Kasumi-1 (cell line): ENCODE results near the gene TIGD1.
A peak's percentile ranks its signal among the peaks of the same experiment; 100 is the strongest.
"Not testable (repeated sequence)": the region's sequence is repeated elsewhere in the genome, so short reads cannot be mapped to it uniquely, and the experiment has no call there.

ENCODE experiments used
- DNase-seq, 2 experiments: peaks; one replicate each; lab custom pipeline; 2025; lab: John Stamatoyannopoulos, UW

The TIGD1 gene

DNA sequence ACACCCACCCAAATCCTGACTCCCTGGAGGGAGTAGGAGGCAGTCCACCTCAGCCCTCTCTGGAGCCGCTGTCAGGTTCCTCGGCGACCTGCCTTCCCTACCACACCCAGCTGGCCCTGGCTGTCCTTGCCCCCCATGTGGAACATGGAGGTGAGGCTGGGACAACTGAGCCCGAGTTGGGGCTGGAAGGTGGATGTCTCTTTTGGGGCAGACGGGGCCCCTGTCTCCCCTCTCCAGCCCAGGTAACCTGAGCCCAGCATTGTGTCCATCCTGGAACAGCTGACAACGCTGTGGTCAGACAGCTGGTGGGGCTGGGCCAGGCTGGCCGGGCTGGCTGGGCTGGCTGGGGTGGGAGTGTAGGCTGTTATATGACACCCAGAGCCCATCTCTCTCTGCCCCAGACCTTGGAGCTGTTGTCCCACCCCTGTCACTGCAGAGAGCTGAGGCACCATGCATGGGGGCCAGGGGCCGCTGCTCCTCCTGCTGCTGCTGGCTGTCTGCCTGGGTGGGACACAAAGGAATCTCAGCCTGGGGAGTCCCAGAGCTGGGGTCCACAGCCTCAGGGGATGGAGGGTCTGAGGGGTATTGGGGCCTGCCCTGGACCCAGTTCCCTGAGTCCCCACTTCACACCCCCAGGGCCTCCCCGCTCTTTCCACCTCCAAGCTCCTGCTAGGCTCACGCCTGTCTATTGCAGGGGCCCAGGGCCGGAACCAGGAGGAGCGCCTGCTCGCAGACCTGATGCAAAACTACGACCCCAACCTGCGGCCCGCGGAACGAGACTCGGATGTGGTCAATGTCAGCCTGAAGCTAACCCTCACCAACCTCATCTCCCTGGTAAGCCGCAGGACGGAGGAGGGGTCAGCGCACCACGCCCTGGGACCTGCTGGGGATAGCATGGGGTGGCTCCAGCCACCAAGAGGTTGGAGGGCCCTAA, 10.8 kb downstream of the TIGD1 start, which contains the start of gene CHRNG:
CHRNG (plus strand) TSS at position 395 of the 934 bp plus-strand sequence; CDS start at position 451, 56 bp downstream.
- no peak for DNase-seq

DNA sequence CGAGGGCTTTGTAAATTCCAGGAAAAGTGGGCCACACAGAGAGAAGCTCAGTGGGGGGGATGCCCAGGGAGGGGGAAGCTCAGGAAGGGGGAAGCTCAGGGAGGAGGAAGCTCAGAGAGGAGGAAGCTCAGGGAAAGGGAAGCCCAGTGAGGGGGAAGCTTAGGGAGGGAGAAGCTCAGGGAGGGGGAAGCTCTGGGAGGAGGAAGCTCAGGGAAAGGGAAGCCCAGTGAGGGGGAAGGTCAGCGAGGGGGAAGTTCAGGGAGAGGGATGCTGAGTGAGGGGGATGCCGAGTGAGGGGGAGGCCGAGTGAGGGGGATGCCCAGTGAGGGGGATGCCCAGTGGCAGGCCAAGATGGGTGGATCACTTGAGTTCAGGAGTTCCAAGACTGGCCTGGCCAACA, 11.7 kb downstream of the TIGD1 start:
- DNase-seq: peak; percentile 4 to 7

DNA sequence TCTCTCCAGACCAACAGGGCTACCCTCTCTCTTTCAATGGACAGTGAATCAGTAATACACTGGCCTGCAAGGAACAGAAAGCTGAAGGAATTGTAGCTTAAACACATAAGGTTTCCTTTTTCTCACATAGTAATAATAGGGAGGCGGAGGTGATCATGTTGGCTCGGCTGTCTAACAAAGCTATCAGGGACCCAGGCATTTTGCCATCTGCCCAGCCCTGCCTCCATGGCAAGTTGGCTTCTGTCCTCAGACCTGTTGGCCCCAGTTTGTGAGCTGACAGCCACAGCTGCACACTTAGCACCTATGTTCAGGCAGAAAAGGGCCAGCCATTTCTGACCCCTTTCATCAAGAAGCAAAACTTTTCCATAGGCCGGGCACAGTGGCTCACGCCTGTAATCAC, 12.9 kb downstream of the TIGD1 start:
- no peak for DNase-seq

DNA sequence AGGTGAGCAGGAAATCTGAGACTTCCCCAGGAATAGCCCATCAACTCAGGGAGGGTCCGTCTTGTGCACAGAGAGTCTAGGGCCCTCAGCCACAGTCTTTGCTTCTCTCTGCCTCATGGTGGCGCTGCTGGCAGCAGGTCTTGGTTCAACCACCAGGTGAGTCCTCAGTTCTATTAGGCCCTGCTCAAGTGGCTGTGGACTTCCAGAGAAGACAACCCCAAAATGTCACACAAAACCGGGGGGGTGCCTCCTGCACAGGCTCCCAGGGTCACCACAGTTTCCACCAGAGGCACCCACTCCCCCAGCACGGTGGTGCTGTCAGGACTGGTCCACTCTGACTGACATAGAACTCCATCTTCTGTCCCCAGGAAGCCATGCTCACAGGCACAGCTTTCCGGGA, 13.3 kb downstream of the TIGD1 start:
- no peak for DNase-seq

DNA sequence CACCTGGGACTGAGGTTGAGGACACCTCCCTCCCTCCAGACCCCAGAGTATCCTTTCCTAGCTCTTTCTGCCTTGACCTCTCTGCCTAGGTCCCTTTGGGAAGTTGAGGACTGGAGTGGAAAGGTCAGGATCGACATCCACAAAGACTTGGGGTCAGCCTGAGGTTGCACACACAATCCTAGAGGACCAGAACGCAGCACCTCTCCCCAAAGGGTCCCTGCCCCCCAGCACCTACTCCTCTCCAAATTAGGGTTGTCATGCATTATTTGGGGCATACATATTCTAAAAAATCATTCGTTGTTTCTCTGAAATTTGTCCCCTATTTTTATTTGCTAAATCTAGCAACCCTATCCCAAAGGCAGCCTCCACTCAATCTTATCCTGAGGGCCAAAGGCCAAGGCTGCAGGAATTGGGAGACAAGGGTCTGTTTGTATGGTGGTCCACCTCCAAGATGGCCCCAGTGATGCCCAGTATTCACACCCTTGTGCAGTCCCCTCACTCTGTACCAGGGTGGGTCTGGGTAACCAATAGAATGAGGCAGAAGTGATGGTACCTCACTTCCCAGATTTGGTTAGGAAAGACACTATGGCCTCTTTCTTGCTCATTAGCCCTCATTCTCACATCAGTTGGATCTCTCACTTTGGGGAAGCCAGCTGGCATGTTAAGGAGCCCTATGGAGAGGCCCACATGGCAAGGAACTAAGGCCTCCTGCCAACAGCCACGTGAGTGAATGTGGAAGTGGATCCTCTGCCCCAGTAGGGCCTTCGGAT, 14.4 kb downstream of the TIGD1 start:
- no peak for DNase-seq

DNA sequence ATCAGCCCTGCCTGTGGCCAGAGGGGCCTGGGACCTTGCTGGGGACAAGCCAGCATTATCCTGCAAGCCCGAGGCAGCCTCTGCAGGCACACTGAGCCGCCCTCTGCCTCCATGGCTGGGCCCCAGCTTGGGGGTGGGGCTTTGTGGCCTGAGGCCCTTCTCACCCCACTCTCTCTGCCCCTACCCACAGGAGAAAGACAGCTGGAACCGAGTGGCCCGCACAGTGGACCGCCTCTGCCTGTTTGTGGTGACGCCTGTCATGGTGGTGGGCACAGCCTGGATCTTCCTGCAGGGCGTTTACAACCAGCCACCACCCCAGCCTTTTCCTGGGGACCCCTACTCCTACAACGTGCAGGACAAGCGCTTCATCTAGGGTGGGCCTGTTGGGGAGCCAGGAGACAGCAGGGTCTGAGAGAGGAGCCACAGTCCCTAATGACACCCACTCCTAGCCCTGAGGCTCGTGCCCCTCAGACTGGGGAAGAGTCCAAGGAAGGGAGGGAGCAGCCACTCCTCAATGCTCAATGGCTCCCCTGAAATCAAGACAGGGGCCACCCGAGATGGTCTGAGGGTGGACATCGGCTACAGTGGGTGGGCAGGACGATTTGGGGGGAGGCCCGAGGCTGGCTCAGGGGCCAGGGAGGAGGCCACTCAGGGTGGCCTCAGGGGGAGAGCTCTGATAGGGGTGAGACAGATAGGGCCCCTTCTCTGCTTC, 15.3 kb downstream of the TIGD1 start:
- no peak for DNase-seq

DNA sequence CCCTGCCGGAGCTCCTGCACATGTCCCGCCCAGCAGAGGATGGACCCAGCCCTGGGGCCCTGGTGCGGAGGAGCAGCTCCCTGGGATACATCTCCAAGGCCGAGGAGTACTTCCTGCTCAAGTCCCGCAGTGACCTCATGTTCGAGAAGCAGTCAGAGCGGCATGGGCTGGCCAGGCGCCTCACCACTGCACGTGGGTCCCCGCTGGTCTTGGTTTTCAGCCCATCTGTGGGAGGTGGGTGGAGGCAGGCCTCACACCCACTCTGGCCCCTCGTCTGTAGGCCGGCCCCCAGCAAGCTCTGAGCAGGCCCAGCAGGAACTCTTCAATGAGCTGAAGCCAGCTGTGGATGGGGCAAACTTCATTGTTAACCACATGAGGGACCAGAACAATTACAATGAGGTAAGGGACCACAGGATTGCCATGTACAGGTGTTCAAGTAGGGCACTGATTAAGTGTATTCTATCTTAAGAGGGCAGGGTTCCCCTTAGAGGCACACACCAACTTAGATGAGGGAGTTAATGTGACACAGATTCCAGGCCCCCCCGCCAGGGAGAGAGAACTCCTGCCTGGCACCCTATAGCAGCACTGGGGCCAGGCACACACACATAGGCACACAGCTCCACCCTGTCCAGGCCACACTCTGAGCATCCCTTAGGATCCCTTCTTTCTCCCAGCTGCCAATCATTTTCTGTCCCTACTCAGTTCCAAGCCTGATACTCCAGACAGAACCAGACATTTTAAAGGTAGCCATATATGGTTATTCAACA, 16.2 kb downstream of the TIGD1 start:
- DNase-seq: no peak

DNA sequence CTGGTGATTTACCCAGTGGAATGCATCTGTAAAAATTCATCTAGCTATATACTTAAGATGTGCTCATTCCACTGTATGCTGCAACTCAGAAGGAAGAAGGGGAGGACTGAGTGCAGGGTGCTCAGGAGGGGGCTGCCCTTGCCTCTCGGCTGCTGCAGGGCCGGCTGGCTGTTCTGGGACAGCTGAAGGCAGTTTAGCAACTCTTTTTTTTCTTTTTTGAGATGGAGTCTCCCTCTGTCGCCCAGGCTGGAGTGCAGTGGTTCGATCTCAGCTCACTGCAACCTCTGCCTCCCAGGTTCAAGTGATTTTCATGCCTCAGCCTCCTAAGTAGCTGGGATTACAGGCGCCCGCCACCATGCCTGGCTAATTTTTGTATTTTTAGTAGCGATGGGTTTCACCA, 17.5 kb downstream of the TIGD1 start:
- not testable (repeated sequence) for DNase-seq

DNA sequence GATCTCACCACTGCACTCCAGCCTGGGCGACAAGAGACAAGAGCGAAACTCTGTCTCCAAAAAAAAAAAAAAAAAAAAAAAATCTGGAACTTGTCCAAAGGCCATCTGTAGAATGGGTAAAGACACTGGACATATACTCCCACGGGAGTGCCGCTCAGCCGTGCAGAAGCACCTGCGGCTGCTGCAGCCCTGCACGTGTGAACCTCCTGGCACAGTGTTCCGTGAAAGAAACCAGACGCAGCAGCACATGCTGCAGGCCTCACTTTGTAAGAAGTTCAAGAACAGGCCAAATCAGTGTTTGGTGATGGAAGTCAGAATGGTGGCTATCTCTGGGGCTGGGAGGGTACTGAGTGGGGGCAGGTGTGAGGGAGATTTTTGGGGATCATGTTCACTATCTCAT, 17.9 kb downstream of the TIGD1 start:
- DNase-seq: no peak

DNA sequence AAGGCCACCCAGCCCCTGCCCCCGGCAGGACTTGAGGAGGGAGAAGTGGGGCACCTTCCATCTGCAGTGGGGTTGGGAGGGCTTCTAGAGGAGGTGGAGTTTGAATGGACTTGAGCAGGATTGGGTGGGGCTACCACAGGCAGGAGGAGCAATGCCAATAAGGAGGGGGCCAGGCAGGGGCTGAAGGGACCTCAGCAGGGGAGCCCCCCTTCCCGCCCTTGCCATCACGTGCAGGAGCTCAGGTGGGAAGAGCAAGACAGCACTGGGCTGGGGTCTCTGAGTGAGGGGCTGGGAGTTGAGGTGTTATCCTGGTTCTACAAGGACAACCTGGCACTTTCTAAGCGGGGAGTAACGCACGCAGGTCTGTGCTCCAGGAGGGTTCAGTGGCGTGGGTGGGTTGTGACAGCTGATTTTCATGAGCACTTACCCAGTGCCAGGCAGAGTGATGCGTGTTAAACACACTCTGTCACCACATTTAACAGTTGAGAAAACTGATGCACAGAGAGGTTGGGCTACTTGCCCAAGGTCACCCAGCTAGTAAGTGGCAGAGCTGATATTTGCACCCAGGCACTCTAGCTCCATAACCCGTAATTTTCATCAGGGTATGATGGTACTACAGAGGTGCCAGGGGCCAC, 19.6 kb downstream of the TIGD1 start:
- no peak for DNase-seq

DNA sequence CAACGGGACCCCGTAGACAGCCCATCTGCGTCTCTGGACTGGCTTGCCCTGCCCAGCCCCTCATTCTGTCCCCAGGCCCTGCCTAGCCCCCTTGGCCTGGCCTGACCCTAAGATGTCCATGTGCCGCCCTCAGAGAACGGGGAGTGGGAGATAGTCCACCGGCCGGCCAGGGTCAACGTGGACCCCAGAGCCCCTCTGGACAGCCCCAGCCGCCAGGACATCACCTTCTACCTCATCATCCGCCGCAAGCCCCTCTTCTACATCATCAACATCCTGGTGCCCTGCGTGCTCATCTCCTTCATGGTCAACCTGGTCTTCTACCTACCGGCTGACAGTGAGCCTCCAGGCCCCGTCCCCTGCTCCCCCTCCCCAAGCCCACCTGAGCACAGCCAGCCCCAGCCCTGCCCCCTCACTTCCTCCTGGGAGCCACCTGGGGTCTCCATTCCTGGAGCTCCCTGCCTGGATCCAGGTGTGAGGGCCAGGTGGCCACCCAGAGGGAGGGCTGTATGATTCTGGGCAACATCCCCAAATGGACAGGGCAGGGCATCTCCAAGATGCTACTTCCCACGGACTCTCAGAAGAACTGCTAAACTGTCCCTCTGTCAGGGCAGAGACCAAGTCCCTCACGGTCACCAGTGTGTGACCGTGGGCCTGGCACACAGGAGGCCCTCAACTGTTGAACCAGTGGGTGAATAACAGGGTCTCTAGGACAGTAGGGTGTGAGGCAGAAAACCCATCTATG, 20.4 kb downstream of the TIGD1 start:
- no peak for DNase-seq

DNA sequence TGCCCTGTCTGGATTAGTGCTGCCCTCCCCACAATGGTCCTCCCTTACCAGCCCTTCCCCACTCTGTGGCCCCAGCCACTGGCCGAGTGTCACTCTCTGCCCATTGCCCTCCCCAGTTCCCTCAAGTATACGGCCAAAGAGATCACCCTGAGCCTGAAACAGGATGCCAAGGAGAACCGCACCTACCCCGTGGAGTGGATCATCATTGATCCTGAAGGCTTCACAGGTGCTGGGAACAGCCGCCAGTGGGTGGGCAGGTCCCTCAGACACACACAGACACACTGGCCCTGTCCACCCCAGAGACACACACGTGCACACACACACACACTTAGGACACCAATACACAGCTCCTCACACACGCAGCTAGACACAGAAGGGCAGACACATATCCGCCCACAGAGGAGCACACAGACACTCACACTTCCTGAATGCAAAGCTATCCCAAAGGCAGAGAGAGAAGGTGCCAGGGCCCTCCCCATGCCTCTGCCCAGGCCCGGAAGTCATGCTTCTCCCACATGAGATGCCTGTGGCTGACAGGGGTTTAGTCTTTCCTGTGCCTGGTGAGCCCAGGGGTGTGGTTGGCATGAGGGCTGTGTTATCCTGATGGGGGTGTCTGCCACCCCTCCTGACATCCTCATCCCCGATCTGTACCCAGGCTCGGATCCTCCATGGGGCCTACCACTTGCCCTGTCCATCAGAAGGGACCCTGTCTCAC, 21.5 kb downstream of the TIGD1 start:
- DNase-seq: peak; percentile 56 to 66

DNA sequence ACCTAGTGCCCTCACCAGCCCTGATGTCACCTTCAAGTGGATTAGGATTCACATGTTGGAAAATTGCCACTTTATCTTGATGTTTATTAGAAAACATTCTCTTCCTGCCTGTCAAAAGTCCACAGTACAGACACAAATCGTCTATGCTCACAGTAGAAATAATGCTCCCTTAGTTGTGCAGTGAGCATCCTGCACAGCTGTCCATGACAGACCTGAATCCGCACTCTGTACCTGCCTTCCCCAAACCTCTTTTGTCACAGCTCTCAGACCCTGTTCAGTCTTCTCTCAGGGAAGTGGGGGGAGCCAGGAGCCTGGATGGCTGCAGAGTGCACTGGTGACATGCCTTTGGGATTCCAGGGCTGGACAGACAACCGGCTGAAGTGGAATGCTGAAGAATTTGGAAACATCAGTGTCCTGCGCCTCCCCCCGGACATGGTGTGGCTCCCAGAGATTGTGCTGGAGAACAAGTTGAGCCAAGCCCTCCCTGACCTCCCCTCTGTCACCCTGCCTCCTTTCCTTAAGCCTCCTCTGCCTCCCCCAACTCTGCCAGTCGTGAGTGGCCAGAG, 22.4 kb downstream of the TIGD1 start:
- DNase-seq: no peak

DNA sequence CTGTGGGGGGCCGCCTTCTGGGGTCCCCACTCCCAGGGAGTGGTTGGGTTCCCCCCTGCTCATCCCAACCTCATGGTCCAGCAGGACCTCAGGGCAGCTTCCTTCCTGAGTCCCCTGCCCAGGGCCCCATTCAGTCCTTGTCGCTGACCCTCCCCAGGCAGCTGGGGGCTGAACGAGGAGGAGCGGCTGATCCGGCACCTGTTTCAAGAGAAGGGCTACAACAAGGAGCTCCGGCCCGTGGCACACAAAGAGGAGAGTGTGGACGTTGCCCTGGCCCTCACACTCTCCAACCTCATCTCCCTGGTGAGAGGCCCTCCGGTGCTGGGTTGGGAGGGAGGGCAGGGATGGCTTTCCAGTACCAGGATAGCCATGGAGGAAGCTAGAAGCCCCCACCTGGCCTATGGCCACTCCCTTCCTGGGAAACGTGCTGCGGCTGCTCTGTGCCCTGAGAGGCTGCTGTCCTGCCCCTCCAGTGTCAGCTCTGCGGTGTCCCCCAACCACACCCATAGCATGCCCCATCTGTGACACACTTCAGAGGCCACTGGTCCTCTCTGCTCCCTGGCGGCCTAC, 23.9 kb downstream of the TIGD1 start:
- DNase-seq: no peak

DNA sequence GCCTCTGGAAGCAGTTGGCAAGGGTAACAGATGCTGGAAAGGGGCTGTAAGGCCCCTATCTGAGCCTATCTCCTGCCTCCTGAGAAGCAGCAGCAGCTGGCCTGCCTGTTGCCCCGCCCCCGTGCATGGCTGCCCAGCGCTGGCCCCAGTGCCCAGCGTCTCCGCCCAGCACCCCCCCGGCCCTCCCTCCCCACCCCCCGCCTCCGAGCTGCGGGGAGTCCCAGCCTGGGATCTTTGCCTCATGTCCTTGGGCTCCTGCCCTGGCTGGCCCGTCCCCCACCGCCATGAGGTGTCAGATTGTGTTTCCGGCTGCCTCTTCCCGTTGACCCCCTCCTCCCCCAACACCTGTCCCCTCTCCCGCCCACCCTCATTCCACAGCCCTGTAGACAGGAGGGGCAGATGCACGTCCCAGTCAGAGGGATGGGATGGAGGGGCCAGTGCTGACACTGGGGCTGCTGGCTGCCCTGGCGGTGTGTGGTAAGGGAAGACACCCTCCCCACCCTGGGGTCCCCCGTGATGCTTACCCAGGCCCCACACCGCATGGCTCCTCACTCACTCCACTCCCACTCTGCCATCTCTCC, 24.5 kb downstream of the TIGD1 start, which contains the start of gene CHRND:
CHRND (plus strand) TSS at position 370 of the 581 bp plus-strand sequence; CDS start at position 426, 56 bp downstream.
- no peak for DNase-seq

DNA sequence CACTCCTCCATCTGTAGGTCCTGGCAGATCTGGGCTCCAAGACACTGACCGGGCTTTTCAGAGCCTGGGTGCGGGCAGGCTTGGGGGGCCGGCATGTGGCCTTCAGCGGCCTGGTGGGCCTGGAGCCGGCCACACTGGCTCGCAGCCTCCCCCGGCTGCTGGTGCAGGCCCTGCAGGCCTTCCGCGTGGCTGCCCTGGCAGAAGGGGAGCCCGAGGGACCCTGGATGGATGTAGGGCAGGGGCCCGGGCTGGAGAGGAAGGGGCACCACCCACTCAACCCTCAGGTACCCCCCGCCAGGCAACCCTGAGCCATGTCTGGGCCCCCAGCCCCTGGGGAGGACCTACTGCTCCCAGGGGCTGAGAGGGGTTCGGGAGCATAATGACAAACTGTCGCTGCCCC, 25.2 kb downstream of the TIGD1 start:
- DNase-seq: no peak

DNA sequence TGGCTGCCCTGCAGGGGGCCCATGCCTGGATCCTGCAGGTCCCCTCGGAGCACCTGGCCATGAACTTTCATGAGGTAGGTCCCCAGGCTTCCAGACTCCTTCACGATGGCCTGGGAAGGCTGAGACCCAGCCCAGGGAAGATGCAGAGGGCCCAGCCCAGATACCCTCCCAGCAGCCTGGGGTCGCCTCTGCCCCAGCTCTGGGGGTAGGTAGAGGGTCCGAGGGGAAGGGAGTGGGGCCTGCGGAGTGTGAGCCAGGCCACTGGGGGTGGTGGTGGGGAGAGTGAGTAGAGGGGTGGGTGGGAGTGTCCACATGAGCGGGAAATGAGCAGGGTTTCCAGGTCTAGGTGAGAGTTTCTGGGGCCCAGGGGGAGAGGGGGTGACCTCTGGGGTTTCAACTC, 25.6 kb downstream of the TIGD1 start:
- no peak for DNase-seq
